ENCODE measurements around the gene RNF26. TPM values are rescaled to one million over a fixed set of nuclear protein-coding genes. Genes with fewer than 3 reads are reported as not detected.

The RNF26 gene
- total RNA-seq, 1 donor from 2014 or later, result 17.8 TPM

DNA sequence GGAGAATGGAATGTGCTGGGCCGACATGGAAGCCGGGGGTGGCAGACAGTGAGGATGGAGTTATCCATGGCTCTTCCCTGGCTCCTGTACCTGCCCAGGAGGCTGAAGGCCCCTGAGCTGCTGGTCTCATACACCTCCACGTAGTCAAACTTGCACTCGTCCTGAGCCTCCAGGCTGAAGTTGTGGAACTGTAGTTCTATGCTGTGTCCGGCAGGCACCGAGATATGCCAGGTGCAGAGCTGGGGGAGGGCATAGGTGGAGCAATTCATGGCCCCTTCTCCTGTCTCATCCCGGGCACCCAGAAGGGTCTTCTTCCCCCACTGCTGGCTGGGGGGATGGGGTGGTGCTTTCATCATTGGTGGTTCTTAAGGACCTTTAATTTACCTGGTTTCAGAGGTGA, 9.4 kb downstream of the RNF26 start:
- Histone ChIP-seq H3K4me3 (ENCODE audit: low read depth, low read length) (no peak overlapping the region), H3K36me3 (ENCODE audit: control insufficient read depth, insufficient read depth, low read length) (no peaks in the 10 kb centered on the region), H3K27me3 (ENCODE audit: control insufficient read depth, insufficient read depth, low read length) (peaks cover 46% of the 10 kb centered on the region)
- TF ChIP-seq CTCF (IDR thresholded peaks at IDR 0.05; ENCODE audit: insufficient read depth, low read length, poor library complexity, severe bottlenecking), result no peak
- DNase-seq (ENCODE audit: low read depth), result no peak

DNA sequence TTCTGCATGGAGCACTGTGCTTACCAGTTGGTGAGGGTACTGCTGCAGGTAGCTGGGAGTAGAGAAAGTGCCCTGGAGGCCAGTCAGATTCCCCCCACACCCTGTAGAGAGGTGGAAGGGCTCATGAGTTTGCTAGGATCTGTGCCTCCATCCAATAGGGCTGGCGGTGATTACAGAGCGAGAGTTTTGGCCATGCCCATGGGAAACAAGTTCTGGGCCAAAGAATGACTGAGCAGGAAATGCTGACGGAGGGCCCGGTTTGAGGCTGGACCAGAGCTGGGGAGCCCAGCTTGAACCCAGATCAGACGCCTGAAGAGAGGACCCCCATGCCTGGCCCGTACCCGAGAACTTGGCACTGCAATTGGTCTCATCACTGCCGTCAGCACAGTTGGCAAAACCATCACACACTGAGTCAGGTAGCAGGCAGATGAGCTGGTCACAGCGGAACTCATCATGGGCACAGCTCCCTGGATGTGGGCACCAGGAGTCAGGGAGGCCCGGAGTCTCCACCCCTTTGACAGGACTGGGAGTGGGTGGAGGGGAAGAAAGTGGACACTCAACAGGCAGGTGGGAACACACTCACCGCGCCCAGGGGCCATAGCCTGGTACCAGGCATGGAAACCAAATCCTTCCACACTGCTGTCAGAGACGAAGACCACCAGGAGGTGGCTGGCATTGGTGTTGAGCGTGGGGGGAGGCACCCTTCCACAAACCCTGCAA, 10.1 kb downstream of the RNF26 start:
- H3K4me3 ChIP-seq (ENCODE audit: low read depth, low read length), result no peak overlapping the region
- no peak for DNase-seq (ENCODE audit: low read depth)
- H3K27me3 ChIP-seq (ENCODE audit: control insufficient read depth, insufficient read depth, low read length), result peaks cover 42% of the 10 kb centered on the region
- TF ChIP-seq CTCF (IDR thresholded peaks at IDR 0.05; ENCODE audit: insufficient read depth, low read length, poor library complexity, severe bottlenecking), result no peak
- H3K36me3 ChIP-seq (ENCODE audit: control insufficient read depth, insufficient read depth, low read length), result no peaks in the 10 kb centered on the region

DNA sequence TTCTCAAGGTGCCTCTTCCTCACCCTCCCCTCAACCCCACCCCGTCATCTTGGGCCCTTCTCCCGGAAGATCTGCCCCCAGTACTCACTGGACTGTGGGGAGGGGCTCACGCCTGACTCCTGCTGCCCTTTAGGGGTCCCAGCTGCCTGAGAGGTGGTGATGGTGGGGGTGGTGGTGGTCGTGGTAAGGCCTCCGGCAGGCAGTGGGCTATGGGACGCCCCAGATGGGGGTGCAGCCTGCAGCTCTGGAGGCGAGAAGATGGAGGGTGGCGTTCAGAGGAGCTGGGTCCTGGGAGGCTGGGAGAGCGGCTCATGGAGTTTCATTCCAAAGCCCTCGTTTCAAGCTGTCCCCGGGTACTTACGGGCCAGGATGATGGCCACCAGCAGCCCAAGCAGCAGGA, 11.4 kb downstream of the RNF26 start:
- peaks cover 34% of the 10 kb centered on the region for H3K27me3 ChIP-seq (ENCODE audit: control insufficient read depth, insufficient read depth, low read length)
- TF ChIP-seq CTCF (IDR thresholded peaks at IDR 0.05; ENCODE audit: insufficient read depth, low read length, poor library complexity, severe bottlenecking), result no peak

DNA sequence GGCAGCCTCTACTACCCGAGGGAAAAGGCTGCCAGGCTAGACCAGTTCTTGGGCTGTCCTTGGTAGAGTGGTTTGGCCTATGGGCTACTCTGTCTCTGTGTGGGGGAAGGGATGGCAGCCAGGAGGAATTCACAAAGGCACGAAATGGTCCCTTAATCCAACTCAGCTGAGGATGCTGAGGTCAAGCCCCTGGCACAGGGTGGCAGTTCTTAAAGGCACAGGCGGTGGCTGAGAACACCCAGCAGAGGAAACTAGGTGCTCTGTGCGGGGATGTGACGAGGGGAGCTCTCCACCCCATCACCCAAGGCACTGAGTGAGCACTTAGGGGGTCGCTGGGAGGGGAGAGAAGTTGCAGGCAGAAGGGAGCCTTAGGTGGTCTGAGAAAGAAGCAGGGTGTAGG, 12.3 kb downstream of the RNF26 start, which contains the start of gene MFRP:
MFRP (minus strand) TSS at position 101 of the 400 bp plus-strand sequence. CDS start 192 bp downstream, outside the sequence.
- H3K36me3 ChIP-seq (ENCODE audit: control insufficient read depth, insufficient read depth, low read length), result no peaks in the 10 kb centered on the region
- TF ChIP-seq CTCF (IDR thresholded peaks at IDR 0.05; ENCODE audit: insufficient read depth, low read length, poor library complexity, severe bottlenecking), result no peak
- no peak within 1 kb of the TSS for H3K4me3 ChIP-seq (ENCODE audit: low read depth, low read length)
- no peak for DNase-seq (ENCODE audit: low read depth)
- peaks cover 25% of the 10 kb centered on the region for H3K27me3 ChIP-seq (ENCODE audit: control insufficient read depth, insufficient read depth, low read length)

More for the DNA sequence above, 11.4 kb downstream of the RNF26 start:
- no peak for DNase-seq (ENCODE audit: low read depth)
- Histone ChIP-seq H3K36me3 (ENCODE audit: control insufficient read depth, insufficient read depth, low read length) (no peaks in the 10 kb centered on the region), H3K4me3 (ENCODE audit: low read depth, low read length) (no peak overlapping the region)

- Histone ChIP-seq H3K36me3 (ENCODE audit: control insufficient read depth, insufficient read depth, low read length) (no peaks in the 10 kb centered on the region), H3K27me3 (ENCODE audit: control insufficient read depth, insufficient read depth, low read length) (peaks cover 20% of the 10 kb centered on the region), H3K4me3 (ENCODE audit: low read depth, low read length) (no peak overlapping the region)
- no peak for DNase-seq (ENCODE audit: low read depth)
- TF ChIP-seq CTCF (IDR thresholded peaks at IDR 0.05; ENCODE audit: insufficient read depth, low read length, poor library complexity, severe bottlenecking), result no peak
Observed at GRCh38 chr11:119347242-119347641, 12.9 kb downstream of the RNF26 start.

All from kidney epithelial cell (primary cell).